Muscle of back (tissue), 11 donors: ENCODE measurements around the gene SHMT1. TPM values are rescaled to one million over a fixed set of nuclear protein-coding genes. Genes with fewer than 3 reads are reported as not detected.
"Not testable (repeated sequence)": the region's sequence is repeated elsewhere in the genome, so short reads cannot be mapped to it uniquely, and the experiment has no call there.

ENCODE experiments used
- DNase-seq, 3 donors: peaks; one replicate each; pipeline versions ENCODE4 v3.0.0 to v3.0.0-alpha.2; 2013
- polyA plus RNA-seq, 10 donors: library from polyadenylated mRNA; unstranded; fragments of 120-200 nt; gene quantifications; one replicate each; pipeline ENCODE4 v1.2.1, GENCODE V29; 2013; ENCODE audit not compliant: insufficient read length in 10 of 10

The SHMT1 gene
- polyA plus RNA-seq, 10 donors: 6.6 to 14.2 (median 10.3) TPM

- DNase-seq: no peak
Measured at GRCh38 chr17:18327556-18327955, 35.8 kb downstream of the SHMT1 start.

- no peak for DNase-seq
Measured at GRCh38 chr17:18327093-18327492, 36.3 kb downstream of the SHMT1 start.

GRCh38 chr17:18326572-18326971 lies 36.8 kb downstream of the SHMT1 start:
- no peak for DNase-seq

- no peak for DNase-seq
Measured at GRCh38 chr17:18326039-18326438, 37.3 kb downstream of the SHMT1 start.

GRCh38 chr17:18324140-18325050 lies 39.0 kb downstream of the SHMT1 start:
- DNase-seq: no peak

- DNase-seq: no peak
Measured at GRCh38 chr17:18323507-18324139, 39.7 kb downstream of the SHMT1 start.

- DNase-seq: no peak
Measured at GRCh38 chr17:18323007-18323406, 40.3 kb downstream of the SHMT1 start.

- no peak for DNase-seq
Measured at GRCh38 chr17:18322522-18322921, 40.8 kb downstream of the SHMT1 start.

- DNase-seq: no peak
Measured at GRCh38 chr17:18321309-18321708, 42.0 kb downstream of the SHMT1 start.

- DNase-seq: no peak
Measured at GRCh38 chr17:18320301-18320700, 43.0 kb downstream of the SHMT1 start.

- peak in 2 of 3 donors; percentile 27 to 71 for DNase-seq
Measured at GRCh38 chr17:18319604-18320256, 43.6 kb downstream of the SHMT1 start.

GRCh38 chr17:18318771-18319450 lies 44.4 kb downstream of the SHMT1 start:
- DNase-seq: no peak

GRCh38 chr17:18318117-18318516 lies 45.2 kb downstream of the SHMT1 start:
- DNase-seq: no peak

- DNase-seq: no peak
Measured at GRCh38 chr17:18315961-18316360, 47.4 kb downstream of the SHMT1 start.

GRCh38 chr17:18315562-18315922 lies 47.8 kb downstream of the SHMT1 start:
- DNase-seq: no peak

GRCh38 chr17:18314731-18315561 lies 48.4 kb downstream of the SHMT1 start, which contains the start of the genes SMCR8 and TOP3A:
Gene SMCR8, plus strand, starts transcription at chr17:18315293. Its CDS starts 497 bp downstream, at chr17:18315790.
Gene TOP3A, minus strand, starts transcription at chr17:18314994. Its CDS starts 216 bp downstream, at chr17:18314778.
- peak; percentile 98 to 99 (median 99) for DNase-seq

GRCh38 chr17:18314059-18314730 lies 49.2 kb downstream of the SHMT1 start:
- DNase-seq: no peak

GRCh38 chr17:18309202-18309601 lies 54.1 kb downstream of the SHMT1 start:
- DNase-seq: no peak

- DNase-seq: not testable (repeated sequence)
Measured at GRCh38 chr17:18303206-18303605, 60.1 kb downstream of the SHMT1 start.
